GM19238 (cell line): ENCODE measurements around the gene ZNF17.

Source experiments
- DNase-seq: peaks from one replicate; pipeline ENCODE4 v3.0.0; 2011; ENCODE audit warnings: low spot score; ENCODE audit not compliant: insufficient read length

ZNF17 gene

GRCh38 chr19:57434386-57435061 is 23.6 kb downstream of the ZNF17 start:
- DNase-seq, result no peak

- peak; percentile 90 for DNase-seq
These were observed 24.4 kb downstream of the ZNF17 start, which contains the start of gene ZNF749 for GRCh38 chr19:57435062-57435978. Gene ZNF749 (plus strand): TSS chr19:57435325. CDS start chr19:57435579, 254 bp downstream.

- DNase-seq, result no peak
These were observed 25.5 kb downstream of the ZNF17 start for GRCh38 chr19:57436417-57436816.

GRCh38 chr19:57437931-57438330 is 27.0 kb downstream of the ZNF17 start:
- no peak for DNase-seq

GRCh38 chr19:57438925-57439324 is 28.0 kb downstream of the ZNF17 start:
- no peak for DNase-seq

- no peak for DNase-seq
These were observed 31.2 kb downstream of the ZNF17 start for GRCh38 chr19:57441979-57442752.

GRCh38 chr19:57443121-57443696 is 32.2 kb downstream of the ZNF17 start:
- DNase-seq, result no peak

GRCh38 chr19:57452307-57452706 is 41.3 kb downstream of the ZNF17 start:
- DNase-seq, result no peak

- DNase-seq, result no peak
These were observed 54.9 kb downstream of the ZNF17 start for GRCh38 chr19:57465680-57466381.

GRCh38 chr19:57466489-57466888 is 55.5 kb downstream of the ZNF17 start:
- DNase-seq, result no peak
